Activated T-helper 2 cell treated with anti-CD3 and anti-CD28 coated beads, Interferon-gamma antibody, Interleukin-2, Interleukin-4, amounts not matched to agents 10 μg/mL and 5 μg/mL and 100 μg/mL, durations not matched to agents 14 hours and 24 hours and 36 hours (primary cell): ENCODE data around the gene CDK13. TPM values are rescaled to one million over a fixed set of nuclear protein-coding genes. Genes with fewer than 3 reads are reported as not detected.
A peak's percentile ranks its signal among the peaks of the same experiment; 100 is the strongest.

Experiments used
- DNase-seq: peaks from one replicate; pipeline ENCODE4 v3.0.0; 2021; ENCODE audit warnings: low spot score
- H3K27ac Mint-ChIP-seq: one replicate; pipeline ENCODE4 v1.8.0; 2021; ENCODE audit warnings: mixed read lengths
- H3K27me3 Mint-ChIP-seq: one replicate; pipeline ENCODE4 v1.8.0; 2021; ENCODE audit warnings: low read depth, mixed read lengths
- H3K36me3 Mint-ChIP-seq: one replicate; pipeline ENCODE4 v1.8.0; 2021; ENCODE audit warnings: low read depth, mixed read lengths
- H3K4me1 Mint-ChIP-seq: one replicate; pipeline ENCODE4 v1.8.0; 2021; ENCODE audit warnings: low read depth, mixed read lengths
- H3K4me3 Mint-ChIP-seq: one replicate; pipeline ENCODE4 v1.8.0; 2021; ENCODE audit warnings: low read depth, mild to moderate bottlenecking, moderate library complexity, mixed read lengths
- H3K9me3 Mint-ChIP-seq: one replicate; pipeline ENCODE4 v1.8.0; 2021; ENCODE audit warnings: mixed read lengths
- intact Hi-C: fragments of 100-400 bp; cut with micrococcal nuclease; formaldehyde crosslinking; loops from one replicate; pipeline ENCODE4 v1.15.1; 2023
- total RNA-seq: library from RNA; stranded (reverse); gene quantifications from 2 replicates; pipeline ENCODE4 v1.2.3, GENCODE V29; 2022

Gene CDK13
- total RNA-seq, 1 donor from 2014 or later, result 45.5 TPM

GRCh38 chr7:39952374-39952773 lies 2.3 kb downstream of the CDK13 start:
- H3K4me3 Mint-ChIP-seq, result peak overlapping the region; percentile 96
- H3K36me3 Mint-ChIP-seq, result peaks cover 44% of the 10 kb centered on the region
- peaks cover 42% of the 10 kb centered on the region for H3K4me1 Mint-ChIP-seq
- H3K27me3 Mint-ChIP-seq, result no peaks in the 10 kb centered on the region
- intact Hi-C loops, result loop anchor here (2.0 to 10.0 kb wide), 4 partner anchors 34 to 385 kb away; partner anchors contain the start of gene YAE1
- H3K27ac Mint-ChIP-seq, result peak overlapping the region; percentile 54
- no peaks in the 10 kb centered on the region for H3K9me3 Mint-ChIP-seq
- no peak for DNase-seq

- H3K4me1 Mint-ChIP-seq, result peaks cover 43% of the 10 kb centered on the region
- H3K27me3 Mint-ChIP-seq, result no peaks in the 10 kb centered on the region
Measured at GRCh38 chr7:39952803-39953202, 2.7 kb downstream of the CDK13 start.

GRCh38 chr7:39954694-39955093 lies 4.6 kb downstream of the CDK13 start:
- DNase-seq, result no peak
- Mint-ChIP-seq H3K27me3 (no peaks in the 10 kb centered on the region), H3K27ac (no peak overlapping the region), H3K4me3 (no peak overlapping the region), H3K36me3 (peaks cover 50% of the 10 kb centered on the region), H3K4me1 (peaks cover 41% of the 10 kb centered on the region), H3K9me3 (no peaks in the 10 kb centered on the region)
- intact Hi-C loops, result loop anchor here (5.0 to 10.0 kb wide), 3 partner anchors 60 to 387 kb away; partner anchors contain the start of gene YAE1

More at GRCh38 chr7:39952803-39953202, 2.7 kb downstream of the CDK13 start:
- H3K4me3 Mint-ChIP-seq, result peak overlapping the region; percentile 96
- H3K9me3 Mint-ChIP-seq, result no peaks in the 10 kb centered on the region
- H3K27ac Mint-ChIP-seq, result peak overlapping the region; percentile 62
- peaks cover 44% of the 10 kb centered on the region for H3K36me3 Mint-ChIP-seq
- intact Hi-C loops, result loop anchor here (2.0 to 10.0 kb wide), 4 partner anchors 34 to 386 kb away; partner anchors contain the start of gene YAE1
- no peak for DNase-seq

GRCh38 chr7:39958038-39958437 lies 8.0 kb downstream of the CDK13 start:
- Mint-ChIP-seq H3K4me1 (peaks cover 31% of the 10 kb centered on the region), H3K36me3 (peaks cover 68% of the 10 kb centered on the region), H3K9me3 (peaks cover 6% of the 10 kb centered on the region), H3K4me3 (no peak overlapping the region), H3K27ac (no peak overlapping the region), H3K27me3 (no peaks in the 10 kb centered on the region)
- intact Hi-C loops, result loop anchor here (10.0 kb wide), 1 partner anchor 57 kb away; no protein-coding TSS in a partner anchor
- DNase-seq, result no peak

- H3K4me3 Mint-ChIP-seq, result no peak overlapping the region
- no peaks in the 10 kb centered on the region for H3K9me3 Mint-ChIP-seq
- H3K4me1 Mint-ChIP-seq, result peaks cover 27% of the 10 kb centered on the region
- DNase-seq, result no peak
- intact Hi-C loops, result no loop called here
- H3K27me3 Mint-ChIP-seq, result no peaks in the 10 kb centered on the region
- H3K27ac Mint-ChIP-seq, result no peak overlapping the region
- peaks cover 29% of the 10 kb centered on the region for H3K36me3 Mint-ChIP-seq
Measured at GRCh38 chr7:39967406-39968161, 17.5 kb downstream of the CDK13 start.

GRCh38 chr7:39969431-39969830 lies 19.4 kb downstream of the CDK13 start:
- intact Hi-C loops, result no loop called here
- H3K4me1 Mint-ChIP-seq, result peaks cover 29% of the 10 kb centered on the region
- peaks cover 21% of the 10 kb centered on the region for H3K36me3 Mint-ChIP-seq
- DNase-seq, result no peak
- no peak overlapping the region for H3K4me3 Mint-ChIP-seq
- no peaks in the 10 kb centered on the region for H3K9me3 Mint-ChIP-seq
- no peak overlapping the region for H3K27ac Mint-ChIP-seq
- no peaks in the 10 kb centered on the region for H3K27me3 Mint-ChIP-seq

GRCh38 chr7:39971924-39972323 lies 21.9 kb downstream of the CDK13 start:
- Mint-ChIP-seq H3K4me1 (peaks cover 11% of the 10 kb centered on the region), H3K27ac (no peak overlapping the region), H3K27me3 (no peaks in the 10 kb centered on the region), H3K4me3 (no peak overlapping the region), H3K9me3 (no peaks in the 10 kb centered on the region), H3K36me3 (peaks cover 11% of the 10 kb centered on the region)
- intact Hi-C loops, result no loop called here
- DNase-seq, result no peak

- no peak overlapping the region for H3K4me3 Mint-ChIP-seq
- intact Hi-C loops, result no loop called here
- no peak overlapping the region for H3K27ac Mint-ChIP-seq
- H3K4me1 Mint-ChIP-seq, result peaks cover 5% of the 10 kb centered on the region
- H3K27me3 Mint-ChIP-seq, result no peaks in the 10 kb centered on the region
- DNase-seq, result no peak
- H3K36me3 Mint-ChIP-seq, result peaks cover 4% of the 10 kb centered on the region
- no peaks in the 10 kb centered on the region for H3K9me3 Mint-ChIP-seq
Measured at GRCh38 chr7:39973801-39974200, 23.7 kb downstream of the CDK13 start.

GRCh38 chr7:39978230-39978934 lies 28.3 kb downstream of the CDK13 start:
- no peak for DNase-seq
- no peaks in the 10 kb centered on the region for H3K9me3 Mint-ChIP-seq
- H3K27ac Mint-ChIP-seq, result no peak overlapping the region
- H3K4me3 Mint-ChIP-seq, result no peak overlapping the region
- peaks cover under 1% of the 10 kb centered on the region for H3K36me3 Mint-ChIP-seq
- H3K27me3 Mint-ChIP-seq, result no peaks in the 10 kb centered on the region
- peaks cover 9% of the 10 kb centered on the region for H3K4me1 Mint-ChIP-seq
- intact Hi-C loops, result loop anchor here (5.0 kb wide), 1 partner anchor 34 kb away; no protein-coding TSS in a partner anchor

- peaks cover 6% of the 10 kb centered on the region for H3K4me1 Mint-ChIP-seq
- no peak overlapping the region for H3K4me3 Mint-ChIP-seq
- H3K36me3 Mint-ChIP-seq, result peaks cover 6% of the 10 kb centered on the region
- DNase-seq, result no peak
- no peak overlapping the region for H3K27ac Mint-ChIP-seq
- intact Hi-C loops, result loop anchor here (5.0 kb wide), 1 partner anchor 33 kb away; no protein-coding TSS in a partner anchor
- no peaks in the 10 kb centered on the region for H3K9me3 Mint-ChIP-seq
- no peaks in the 10 kb centered on the region for H3K27me3 Mint-ChIP-seq
Measured at GRCh38 chr7:39979406-39980073, 29.5 kb downstream of the CDK13 start.

GRCh38 chr7:39985398-39985918 lies 35.4 kb downstream of the CDK13 start:
- intact Hi-C loops, result no loop called here
- Mint-ChIP-seq H3K36me3 (peaks cover 36% of the 10 kb centered on the region), H3K4me1 (peaks cover 38% of the 10 kb centered on the region), H3K4me3 (no peak overlapping the region), H3K27me3 (no peaks in the 10 kb centered on the region), H3K9me3 (no peaks in the 10 kb centered on the region), H3K27ac (no peak overlapping the region)
- DNase-seq, result no peak

- H3K4me3 Mint-ChIP-seq, result no peak overlapping the region
Measured at GRCh38 chr7:39987641-39988347, 37.7 kb downstream of the CDK13 start.

More at GRCh38 chr7:39987641-39988347, 37.7 kb downstream of the CDK13 start:
- DNase-seq, result no peak
- Mint-ChIP-seq H3K27ac (no peak overlapping the region), H3K4me1 (peaks cover 36% of the 10 kb centered on the region), H3K27me3 (no peaks in the 10 kb centered on the region), H3K9me3 (no peaks in the 10 kb centered on the region), H3K36me3 (peaks cover 42% of the 10 kb centered on the region)
- intact Hi-C loops, result loop anchor here (2.0 kb wide), 1 partner anchor 35 kb away; no protein-coding TSS in a partner anchor
